AG04450 (cell line): Measurements from ENCODE around the gene SLC4A2. TPM values are rescaled to one million over a fixed set of nuclear protein-coding genes. Genes with fewer than 3 reads are reported as not detected.

Experiments
- CTCF ChIA-PET: fragments of 300-600, 350-600 bp; formaldehyde crosslinking; extraction: SDS; loops from one replicate; lab custom pipeline; 2022; ENCODE audit warnings: antibody characterized with exemption, inconsistent platforms; lab: Charles Lee
- POLR2A ChIA-PET: fragments of 350-600 bp; formaldehyde crosslinking; extraction: SDS; loops from one replicate; lab custom pipeline; 2021; ENCODE audit warnings: antibody characterized with exemption, inconsistent platforms; lab: Yijun Ruan, JAX
- DNase-seq: peaks from one replicate; pipeline ENCODE4 v3.0.0-alpha.2; 2011; ENCODE audit warnings: low read depth, low spot score
- H3K27ac ChIP-seq: one replicate; pipeline ENCODE4 v1.5.1; 2012; ENCODE audit warnings: low read depth, low read length, control low read depth
- H3K27me3 ChIP-seq: one replicate; pipeline ENCODE4 v1.6.0; 2012; ENCODE audit warnings: low read length; ENCODE audit not compliant: control insufficient read depth, insufficient read depth
- H3K4me3 ChIP-seq: 2 replicates; pipeline ENCODE4 v1.5.1; 2011; ENCODE audit warnings: mild to moderate bottlenecking, low read depth, low read length, control low read depth
- H3K9me3 ChIP-seq: 2 replicates; pipeline ENCODE4 v1.5.1; 2012; ENCODE audit warnings: low read length; ENCODE audit not compliant: control insufficient read depth, insufficient read depth
- polyA plus RNA-seq: library from polyadenylated mRNA; depleted of rRNA; stranded (reverse); fragments of >200 nt; gene quantifications from 2 replicates; pipeline ENCODE4 v1.2.3, GENCODE V29; 2011
- TF ChIP-seq, protein P1 (sequence below): IDR thresholded peaks from 2 replicates; pipeline ENCODE4 v1.5.1; 2011; ENCODE audit warnings: low read depth, low read length, control low read depth, inconsistent platforms

Gene SLC4A2
- polyA plus RNA-seq, 1 experiment, result 40.5 TPM

DNA sequence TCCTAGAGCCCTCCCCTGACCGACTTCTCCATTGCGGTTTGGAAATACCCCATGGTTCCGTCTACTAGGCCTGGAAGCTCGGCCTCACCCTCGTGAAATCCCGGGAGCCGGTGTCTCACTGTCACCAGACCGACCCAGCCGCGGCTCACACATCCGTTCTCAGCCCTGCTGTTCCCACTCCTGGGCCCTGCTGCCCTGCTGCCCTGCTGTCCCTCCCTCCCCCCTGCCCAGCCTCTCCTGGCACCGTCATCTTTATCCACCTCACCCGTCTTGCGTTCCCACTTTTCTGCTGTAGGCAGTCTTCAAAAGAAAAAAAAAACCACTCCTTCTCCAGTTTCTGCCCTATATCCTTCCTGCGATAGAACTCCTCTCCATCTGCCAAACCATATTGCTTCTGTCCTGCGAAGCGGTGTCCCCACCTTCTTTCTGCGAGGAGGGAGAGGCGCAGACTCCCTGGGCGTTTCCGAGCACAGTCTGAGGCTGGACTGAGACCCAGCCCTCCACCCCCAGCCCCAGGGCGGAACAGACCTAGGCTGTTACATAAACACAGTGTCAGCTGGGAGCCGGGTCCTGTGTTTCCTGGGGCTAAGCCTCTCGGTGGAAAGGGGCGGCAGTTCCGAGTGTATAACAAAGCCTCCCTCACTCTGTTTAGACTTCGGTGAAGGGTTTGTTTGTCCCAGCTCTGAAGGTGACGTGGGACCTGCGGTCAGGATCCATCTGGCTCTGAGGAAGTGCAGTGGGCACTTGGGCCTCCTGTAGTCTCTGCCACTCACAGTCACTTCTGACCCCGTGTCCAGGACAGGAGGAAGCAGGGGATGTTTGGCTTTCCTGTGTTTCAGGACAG lies 29.7 kb downstream of the SLC4A2 start:
- Histone ChIP-seq H3K4me3 (peak overlapping the region; percentile 77), H3K9me3 (no peaks in the 10 kb centered on the region; the same call in 1 of the 2 replicates), H3K27ac (peak overlapping the region; percentile 80), H3K27me3 (no peaks in the 10 kb centered on the region)
- TF ChIP-seq, protein P1, sequence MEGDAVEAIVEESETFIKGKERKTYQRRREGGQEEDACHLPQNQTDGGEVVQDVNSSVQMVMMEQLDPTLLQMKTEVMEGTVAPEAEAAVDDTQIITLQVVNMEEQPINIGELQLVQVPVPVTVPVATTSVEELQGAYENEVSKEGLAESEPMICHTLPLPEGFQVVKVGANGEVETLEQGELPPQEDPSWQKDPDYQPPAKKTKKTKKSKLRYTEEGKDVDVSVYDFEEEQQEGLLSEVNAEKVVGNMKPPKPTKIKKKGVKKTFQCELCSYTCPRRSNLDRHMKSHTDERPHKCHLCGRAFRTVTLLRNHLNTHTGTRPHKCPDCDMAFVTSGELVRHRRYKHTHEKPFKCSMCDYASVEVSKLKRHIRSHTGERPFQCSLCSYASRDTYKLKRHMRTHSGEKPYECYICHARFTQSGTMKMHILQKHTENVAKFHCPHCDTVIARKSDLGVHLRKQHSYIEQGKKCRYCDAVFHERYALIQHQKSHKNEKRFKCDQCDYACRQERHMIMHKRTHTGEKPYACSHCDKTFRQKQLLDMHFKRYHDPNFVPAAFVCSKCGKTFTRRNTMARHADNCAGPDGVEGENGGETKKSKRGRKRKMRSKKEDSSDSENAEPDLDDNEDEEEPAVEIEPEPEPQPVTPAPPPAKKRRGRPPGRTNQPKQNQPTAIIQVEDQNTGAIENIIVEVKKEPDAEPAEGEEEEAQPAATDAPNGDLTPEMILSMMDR, result no peak
- ChIA-PET CTCF (interaction anchor here (2.4 to 8.9 kb wide), 2 partner anchors 22 to 35 kb away, joined by 8 to 86 read pairs; no protein-coding TSS in a partner anchor), POLR2A (interaction anchor here (1.2 to 1.4 kb wide), 2 partner anchors 16 to 21 kb away, joined by 3 to 4 read pairs; no protein-coding TSS in a partner anchor)
- no peak for DNase-seq

DNA sequence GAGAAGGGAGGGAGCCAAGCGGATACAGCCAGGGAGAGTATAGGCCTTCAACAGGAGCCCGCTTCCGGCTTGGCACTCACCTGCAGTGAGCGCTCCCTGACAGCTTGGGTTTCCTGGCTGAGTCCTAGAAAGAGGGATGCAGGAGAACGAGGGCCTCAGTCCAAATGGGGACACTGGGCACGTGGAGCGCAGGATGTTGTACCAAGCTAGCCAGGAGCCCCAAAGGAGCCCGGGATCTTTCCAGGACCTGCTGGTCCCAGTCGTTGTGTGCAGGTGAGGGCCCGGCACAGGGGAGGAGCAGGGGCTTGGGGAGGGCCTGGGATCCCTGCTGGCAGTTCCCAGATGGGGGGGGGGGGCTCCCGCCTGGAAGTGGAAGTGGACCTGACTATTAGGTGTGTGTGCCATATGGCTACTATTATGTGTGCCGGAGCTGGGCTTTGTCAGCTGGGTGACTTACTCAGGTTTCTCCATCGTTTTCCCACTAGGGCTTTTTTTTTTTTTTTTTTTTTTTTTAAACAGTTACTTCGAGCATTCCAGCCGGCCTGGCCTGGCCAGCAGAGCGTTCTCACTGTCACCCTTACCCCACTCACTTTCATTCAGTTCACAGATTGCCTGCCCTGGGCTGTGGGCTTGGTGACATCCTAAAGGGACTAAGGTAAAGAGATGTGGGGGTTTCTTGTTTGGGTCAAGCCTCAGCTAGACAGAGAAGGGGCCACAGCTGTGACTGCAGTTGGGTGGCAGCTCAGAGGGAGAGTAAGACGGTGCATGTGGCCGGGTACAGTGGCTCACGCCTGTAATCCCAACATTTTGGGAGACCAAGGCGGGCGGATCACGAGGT lies 30.7 kb downstream of the SLC4A2 start:
- no peak for DNase-seq
- TF ChIP-seq, protein P1, result no peak
- Histone ChIP-seq H3K4me3 (peak overlapping the region; percentile 77), H3K27me3 (no peaks in the 10 kb centered on the region), H3K27ac (peak overlapping the region; percentile 80), H3K9me3 (no peaks in the 10 kb centered on the region; the same call in 1 of the 2 replicates)
- POLR2A ChIA-PET, result interaction anchor here (0.6 to 1.4 kb wide), 3 partner anchors 15 to 28 kb away, joined by 3 to 4 read pairs (median 4); no protein-coding TSS in a partner anchor
- CTCF ChIA-PET, result interaction anchor here (0.7 to 8.9 kb wide), 4 partner anchors 13 to 73 kb away, joined by 3 to 86 read pairs (median 8); no protein-coding TSS in a partner anchor

DNA sequence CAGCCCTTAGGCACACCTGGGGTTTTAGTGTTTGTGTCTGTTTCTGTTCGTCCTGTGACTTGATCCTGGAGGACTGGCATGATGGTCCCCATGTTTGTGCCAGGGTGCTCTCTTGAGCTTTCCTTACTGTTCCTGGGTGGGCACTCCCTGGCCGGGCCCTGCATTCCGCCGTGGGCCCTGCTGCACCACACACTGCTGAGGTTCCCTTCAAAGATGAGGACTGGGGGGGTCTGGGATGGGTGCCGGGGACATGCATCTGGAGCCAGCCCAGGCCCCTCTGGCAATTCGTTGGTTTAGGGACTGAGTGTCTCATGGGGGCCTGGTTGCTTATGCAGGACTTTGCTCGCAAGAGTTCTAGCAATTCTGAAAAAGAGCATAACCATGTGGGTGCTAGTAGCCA lies 31.6 kb downstream of the SLC4A2 start:
- Histone ChIP-seq H3K4me3 (no peak overlapping the region), H3K27ac (no peak overlapping the region), H3K9me3 (no peaks in the 10 kb centered on the region; the same call in 1 of the 2 replicates), H3K27me3 (no peaks in the 10 kb centered on the region)
- DNase-seq, result no peak
- TF ChIP-seq, protein P1, result no peak
- ChIA-PET CTCF (interaction anchor here (0.6 to 8.9 kb wide), 4 partner anchors 10 to 73 kb away, joined by 3 to 86 read pairs (median 8); partner anchors contain the start of gene FASTK), POLR2A (no interaction called here)

DNA sequence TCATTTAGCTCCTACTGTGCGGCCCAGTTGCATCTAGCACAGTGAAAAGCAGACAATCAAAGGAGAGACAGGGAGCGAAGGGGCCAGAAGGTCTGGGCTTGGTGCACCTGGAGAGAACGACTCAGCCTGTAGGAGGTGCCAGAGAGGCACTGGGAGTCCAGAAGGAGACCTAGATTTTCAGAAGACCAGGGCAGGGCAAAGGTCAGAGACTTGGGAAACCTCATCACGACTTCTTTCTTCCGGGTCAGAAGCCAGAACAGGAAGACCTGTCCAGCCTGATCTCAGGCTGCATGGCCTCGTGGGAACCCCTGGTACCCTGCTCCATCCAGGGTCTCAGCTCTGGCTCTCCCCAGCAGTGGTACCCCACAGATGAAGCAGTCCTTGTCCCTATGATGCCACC lies 32.0 kb downstream of the SLC4A2 start:
- ChIA-PET POLR2A (no interaction called here), CTCF (interaction anchor here (0.6 to 8.9 kb wide), 4 partner anchors 11 to 33 kb away, joined by 3 to 86 read pairs (median 8); partner anchors contain the start of gene FASTK)
- TF ChIP-seq, protein P1, result peak; percentile 56
- no peak for DNase-seq
- Histone ChIP-seq H3K9me3 (no peaks in the 10 kb centered on the region), H3K4me3 (no peak overlapping the region), H3K27ac (no peak overlapping the region), H3K27me3 (no peaks in the 10 kb centered on the region)
